ENCODE results near the gene HAUS7.

Gene HAUS7

GRCh38 chrX:153440556-153441135 is 29.7 kb downstream of the HAUS7 start:
- H3K9me3 ChIP-seq, result no peaks in the 10 kb centered on the region

DNA sequence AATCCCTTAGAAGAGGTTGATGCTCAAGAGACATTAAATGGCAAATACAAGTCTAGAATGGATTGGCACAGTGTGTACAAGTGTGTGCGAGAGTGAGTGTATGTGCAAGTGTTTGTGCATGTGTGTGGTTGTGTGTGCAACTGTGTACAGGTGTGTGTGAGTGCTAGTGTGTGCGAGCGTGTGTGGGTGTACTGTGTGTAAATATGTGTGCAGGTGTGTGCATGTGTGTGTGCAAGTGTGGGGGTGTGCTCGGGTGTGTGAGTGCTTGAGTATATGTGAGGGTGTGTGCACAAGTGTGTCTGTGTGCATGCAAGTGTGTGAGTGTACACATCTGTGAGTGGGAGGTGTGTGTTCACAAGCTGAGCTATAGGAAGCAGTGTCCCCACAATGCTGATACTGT is 30.4 kb downstream of the HAUS7 start:
- no peak overlapping the region for H3K4me3 ChIP-seq (ENCODE audit: low read depth, low read length)
- no peak for DNase-seq
- no peak for TF ChIP-seq CTCF (IDR thresholded peaks at IDR 0.05; ENCODE audit: low read depth, low read length)

More at GRCh38 chrX:153440556-153441135, 29.7 kb downstream of the HAUS7 start:
- no peaks in the 10 kb centered on the region for H3K27me3 ChIP-seq
- H3K36me3 ChIP-seq, result no peaks in the 10 kb centered on the region
- no peak for TF ChIP-seq CTCF (IDR thresholded peaks at IDR 0.05; ENCODE audit: low read depth, low read length)
- no peak overlapping the region for H3K4me3 ChIP-seq (ENCODE audit: low read depth, low read length)
- no peak for DNase-seq
- H3K4me1 ChIP-seq, result no peaks in the 10 kb centered on the region

GRCh38 chrX:153438532-153438931 is 31.8 kb downstream of the HAUS7 start:
- Histone ChIP-seq H3K9me3 (no peaks in the 10 kb centered on the region), H3K36me3 (no peaks in the 10 kb centered on the region), H3K27me3 (no peaks in the 10 kb centered on the region), H3K4me1 (no peaks in the 10 kb centered on the region), H3K4me3 (ENCODE audit: low read depth, low read length) (no peak overlapping the region)
- no peak for DNase-seq
- peak; percentile 55 for TF ChIP-seq CTCF (IDR thresholded peaks at IDR 0.05; ENCODE audit: low read depth, low read length)

More for the DNA sequence above, 30.4 kb downstream of the HAUS7 start:
- Histone ChIP-seq H3K36me3 (no peaks in the 10 kb centered on the region), H3K4me1 (no peaks in the 10 kb centered on the region), H3K9me3 (no peaks in the 10 kb centered on the region), H3K27me3 (no peaks in the 10 kb centered on the region)

- no peak for TF ChIP-seq CTCF (IDR thresholded peaks at IDR 0.05; ENCODE audit: low read depth, low read length)
- Histone ChIP-seq H3K27me3 (no peaks in the 10 kb centered on the region), H3K36me3 (no peaks in the 10 kb centered on the region), H3K4me1 (no peaks in the 10 kb centered on the region), H3K9me3 (no peaks in the 10 kb centered on the region), H3K4me3 (ENCODE audit: low read depth, low read length) (no peak overlapping the region)
- DNase-seq, result no peak
These were observed 34.5 kb downstream of the HAUS7 start for GRCh38 chrX:153435845-153436244.

DNA sequence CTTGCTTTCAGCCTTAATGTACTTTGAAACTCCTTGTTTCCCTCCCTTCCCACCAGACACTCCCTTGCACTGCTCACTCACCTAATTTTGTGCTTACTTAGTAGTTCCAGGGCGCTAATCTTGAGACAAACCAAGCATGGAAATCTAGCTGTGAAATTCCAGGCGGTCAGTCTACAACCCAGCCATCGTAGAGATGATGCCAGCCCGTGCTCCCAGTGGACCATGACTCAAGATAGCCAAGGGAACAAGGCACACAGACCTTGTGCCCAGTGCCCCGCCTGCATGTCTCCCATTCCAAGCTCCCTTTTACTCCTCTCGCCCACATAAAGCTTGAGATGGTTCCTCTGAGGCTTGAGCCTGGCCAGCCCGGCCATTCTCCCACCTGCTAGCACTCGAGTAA is 35.6 kb downstream of the HAUS7 start:
- no peaks in the 10 kb centered on the region for H3K27me3 ChIP-seq
- no peak for DNase-seq
- no peak for TF ChIP-seq CTCF (IDR thresholded peaks at IDR 0.05; ENCODE audit: low read depth, low read length)
- no peaks in the 10 kb centered on the region for H3K36me3 ChIP-seq
- no peaks in the 10 kb centered on the region for H3K4me1 ChIP-seq
- H3K9me3 ChIP-seq, result no peaks in the 10 kb centered on the region
- no peak overlapping the region for H3K4me3 ChIP-seq (ENCODE audit: low read depth, low read length)

- DNase-seq, result no peak
- H3K9me3 ChIP-seq, result no peaks in the 10 kb centered on the region
- no peak for TF ChIP-seq CTCF (IDR thresholded peaks at IDR 0.05; ENCODE audit: low read depth, low read length)
- H3K4me3 ChIP-seq (ENCODE audit: low read depth, low read length), result no peak overlapping the region
- H3K27me3 ChIP-seq, result no peaks in the 10 kb centered on the region
- H3K4me1 ChIP-seq, result no peaks in the 10 kb centered on the region
- H3K36me3 ChIP-seq, result no peaks in the 10 kb centered on the region
These were observed 36.5 kb downstream of the HAUS7 start for GRCh38 chrX:153433781-153434285.
